Fibroblast of lung (primary cell): ENCODE measurements around the gene ZBED5. TPM values are rescaled to one million over a fixed set of nuclear protein-coding genes. Genes with fewer than 3 reads are reported as not detected.
"Not testable (repeated sequence)": the region's sequence is repeated elsewhere in the genome, so short reads cannot be mapped to it uniquely, and the experiment has no call there.

ENCODE experiments used
- DNase-seq, 2 donors: peaks; one replicate each; pipeline versions ENCODE4 v3.0.0 to v3.0.0-alpha.2; 2010; ENCODE audit warnings: low read depth in 2 of 2
- H2AFZ ChIP-seq: 2 replicates; pipeline ENCODE4 v1.5.1; 2012; ENCODE audit warnings: low read length, control low read depth, inconsistent platforms
- H3K27ac ChIP-seq: 2 replicates; pipeline ENCODE4 v1.5.1; 2011; ENCODE audit warnings: low read length, control low read depth; ENCODE audit not compliant: insufficient read depth
- H3K27me3 ChIP-seq: 2 replicates; pipeline ENCODE4 v1.5.1; 2011; ENCODE audit warnings: mild to moderate bottlenecking, low read length; ENCODE audit not compliant: control insufficient read depth, insufficient read depth
- H3K36me3 ChIP-seq: 2 replicates; pipeline ENCODE4 v1.5.1; 2011; ENCODE audit warnings: low read length; ENCODE audit not compliant: control insufficient read depth, insufficient read depth
- H3K4me1 ChIP-seq: 2 replicates; pipeline ENCODE4 v1.5.1; 2011; ENCODE audit warnings: low read length; ENCODE audit not compliant: control insufficient read depth, insufficient read depth; ENCODE audit errors: extremely low read depth
- H3K4me2 ChIP-seq: 2 replicates; pipeline ENCODE4 v1.5.1; 2011; ENCODE audit warnings: low read length, control low read depth; ENCODE audit not compliant: insufficient read depth; ENCODE audit errors: extremely low read depth
- H3K4me3 ChIP-seq, 4 experiments: fragments of 200-600 bp in 1 of 4; sonication (generic) in 1 of 4; replicated peaks in 1 of 4; 2 replicates each; pipeline ENCODE4 v1.5.1; 2011 to 2016; ENCODE audit warnings: low read length in 4 of 4, low read depth in 3 of 4, mild to moderate bottlenecking in 3 of 4, control low read depth in 2 of 4, inconsistent platforms in 1 of 4, mixed read lengths in 1 of 4; ENCODE audit not compliant: insufficient read depth in 1 of 4; ENCODE audit errors: control extremely low read depth in 1 of 4
- H3K79me2 ChIP-seq: 2 replicates; pipeline ENCODE4 v1.5.1; 2012; ENCODE audit warnings: mild to moderate bottlenecking, low read length, inconsistent platforms; ENCODE audit not compliant: control insufficient read depth, insufficient read depth
- H3K9ac ChIP-seq: 2 replicates; pipeline ENCODE4 v1.5.1; 2011; ENCODE audit warnings: mild to moderate bottlenecking, low read length, control low read depth; ENCODE audit not compliant: insufficient read depth
- H3K9me3 ChIP-seq: 2 replicates; pipeline ENCODE4 v1.5.1; 2012; ENCODE audit warnings: low read depth, low read length; ENCODE audit not compliant: control insufficient read depth, insufficient read depth
- H4K20me1 ChIP-seq: 2 replicates; pipeline ENCODE4 v1.5.1; 2011; ENCODE audit warnings: low read length; ENCODE audit not compliant: control insufficient read depth, insufficient read depth; ENCODE audit errors: extremely low read depth
- EZH2 ChIP-seq: IDR thresholded peaks from 2 replicates; pipeline ENCODE4 v1.5.1; 2012; ENCODE audit warnings: low read length, control low read depth, mild to moderate bottlenecking; ENCODE audit errors: missing control alignments
- polyA plus RNA-seq, 2 donors: library from polyadenylated mRNA; depleted of rRNA in 1 of 2; stranded (reverse) in 1 of 2; unstranded in 1 of 2; fragments of >200 nt; gene quantifications; 2 replicates each; pipeline ENCODE4 v1.2.1, GENCODE V29; 2011 to 2012; ENCODE audit warnings: missing spikeins in 1 of 2
- total RNA-seq: library from RNA; depleted of rRNA; stranded (reverse); fragments of >200 nt; gene quantifications from 2 replicates; pipeline ENCODE4 v1.2.1, GENCODE V29; 2014
- TF ChIP-seq, protein P1 (sequence below), 2 donors: IDR thresholded peaks in 1 of 2; conservative IDR thresholded peaks in 1 of 2; 1 replicate in 1 of 2; 2 replicates in 1 of 2; pipeline ENCODE4 v1.5.1; 2011 to 2012; ENCODE audit warnings: low read length in 2 of 2, control low read depth in 1 of 2, inconsistent platforms in 1 of 2, low read depth in 1 of 2, mild to moderate bottlenecking in 1 of 2

ZBED5 gene
- total and polyA plus RNA-seq, 2 donors (not counting 1 experiment from before 2014, with no cell fraction given), result 29.4 to 61.3 TPM

DNA sequence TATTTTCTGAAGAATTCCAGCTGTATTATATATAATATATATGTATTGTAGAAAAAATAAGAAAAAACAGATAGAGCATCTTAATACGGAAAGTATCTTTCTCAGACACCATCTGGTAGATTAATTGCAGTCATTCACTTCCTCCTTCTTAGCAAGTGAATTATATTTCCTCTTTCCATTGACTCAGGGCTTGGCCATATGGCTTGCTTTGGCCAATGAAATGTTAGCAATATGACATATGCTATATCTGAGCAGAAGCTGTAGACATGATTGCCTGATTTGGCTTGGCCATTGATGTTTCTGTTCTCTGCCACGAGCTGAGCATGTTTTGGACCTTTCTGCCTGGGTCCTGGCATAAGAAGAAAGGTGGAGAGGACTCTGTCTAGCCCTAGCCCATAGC, 34.4 kb upstream of the ZBED5 start:
- H3K4me3 ChIP-seq, result no peak overlapping the region
- H4K20me1 ChIP-seq, result no peaks in the 10 kb centered on the region
- TF ChIP-seq EZH2, result no peak
- TF ChIP-seq, protein P1, sequence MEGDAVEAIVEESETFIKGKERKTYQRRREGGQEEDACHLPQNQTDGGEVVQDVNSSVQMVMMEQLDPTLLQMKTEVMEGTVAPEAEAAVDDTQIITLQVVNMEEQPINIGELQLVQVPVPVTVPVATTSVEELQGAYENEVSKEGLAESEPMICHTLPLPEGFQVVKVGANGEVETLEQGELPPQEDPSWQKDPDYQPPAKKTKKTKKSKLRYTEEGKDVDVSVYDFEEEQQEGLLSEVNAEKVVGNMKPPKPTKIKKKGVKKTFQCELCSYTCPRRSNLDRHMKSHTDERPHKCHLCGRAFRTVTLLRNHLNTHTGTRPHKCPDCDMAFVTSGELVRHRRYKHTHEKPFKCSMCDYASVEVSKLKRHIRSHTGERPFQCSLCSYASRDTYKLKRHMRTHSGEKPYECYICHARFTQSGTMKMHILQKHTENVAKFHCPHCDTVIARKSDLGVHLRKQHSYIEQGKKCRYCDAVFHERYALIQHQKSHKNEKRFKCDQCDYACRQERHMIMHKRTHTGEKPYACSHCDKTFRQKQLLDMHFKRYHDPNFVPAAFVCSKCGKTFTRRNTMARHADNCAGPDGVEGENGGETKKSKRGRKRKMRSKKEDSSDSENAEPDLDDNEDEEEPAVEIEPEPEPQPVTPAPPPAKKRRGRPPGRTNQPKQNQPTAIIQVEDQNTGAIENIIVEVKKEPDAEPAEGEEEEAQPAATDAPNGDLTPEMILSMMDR (conservative IDR thresholded peaks at IDR 0.05 in 1 of 2, IDR thresholded peaks at IDR 0.05 in 1 of 2; ENCODE audit: low read depth in 1 of 2, low read length in 2 of 2), result no peak
- H3K79me2 ChIP-seq, result no peaks in the 10 kb centered on the region
- no peak for DNase-seq
- H3K36me3 ChIP-seq, result no peaks in the 10 kb centered on the region
- peaks cover 9% of the 10 kb centered on the region for H3K4me1 ChIP-seq
- H3K9me3 ChIP-seq, result no peaks in the 10 kb centered on the region
- no peak overlapping the region for H2AFZ ChIP-seq
- no peaks in the 10 kb centered on the region for H3K27me3 ChIP-seq
- no peak overlapping the region for H3K9ac ChIP-seq
- H3K4me2 ChIP-seq, result no peak overlapping the region
- no peak overlapping the region for H3K27ac ChIP-seq

DNA sequence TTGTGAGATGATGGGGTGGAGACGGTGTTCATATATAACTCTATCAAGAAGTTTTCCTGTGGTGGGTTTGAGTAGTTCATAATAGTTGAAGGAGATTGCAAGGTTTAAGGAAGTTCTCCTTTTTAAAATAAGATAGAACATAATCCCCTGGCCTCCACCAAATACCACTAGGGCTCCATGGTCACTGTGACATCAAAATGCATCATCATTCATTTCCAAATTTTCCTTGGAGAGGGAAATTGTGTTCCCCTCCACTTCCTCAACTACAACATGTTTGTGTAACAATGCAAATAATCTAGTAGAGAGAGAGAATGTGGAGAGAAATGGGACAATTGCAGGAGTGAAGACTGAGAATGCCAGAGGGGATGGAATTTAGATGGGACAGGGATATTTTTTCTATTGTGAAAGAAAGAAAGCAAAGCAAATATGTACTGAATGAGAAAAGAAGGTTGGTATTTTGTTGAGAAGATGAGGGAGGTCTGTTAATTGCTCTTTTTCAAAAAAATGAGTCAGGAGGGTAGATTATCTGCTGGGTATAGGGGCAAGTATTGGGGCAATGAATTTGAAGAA, 33.4 kb upstream of the ZBED5 start:
- no peaks in the 10 kb centered on the region for H3K27me3 ChIP-seq
- H3K4me3 ChIP-seq, result no peak overlapping the region
- peaks cover 9% of the 10 kb centered on the region for H3K4me1 ChIP-seq
- no peaks in the 10 kb centered on the region for H3K79me2 ChIP-seq
- H3K9me3 ChIP-seq, result no peaks in the 10 kb centered on the region
- no peak overlapping the region for H3K9ac ChIP-seq
- H3K4me2 ChIP-seq, result no peak overlapping the region
- no peaks in the 10 kb centered on the region for H3K36me3 ChIP-seq
- TF ChIP-seq, protein P1 (conservative IDR thresholded peaks at IDR 0.05 in 1 of 2, IDR thresholded peaks at IDR 0.05 in 1 of 2; ENCODE audit: low read depth in 1 of 2, low read length in 2 of 2), result no peak
- no peak for TF ChIP-seq EZH2
- no peak overlapping the region for H2AFZ ChIP-seq
- H3K27ac ChIP-seq, result no peak overlapping the region
- no peaks in the 10 kb centered on the region for H4K20me1 ChIP-seq
- DNase-seq, result no peak

- not testable (repeated sequence) for H3K9ac ChIP-seq, DNase-seq, H4K20me1 ChIP-seq
Measured at GRCh38 chr11:10890083-10890482, 32.2 kb upstream of the ZBED5 start.

More at GRCh38 chr11:10890083-10890482, 32.2 kb upstream of the ZBED5 start:
- not testable (repeated sequence) for H3K79me2 ChIP-seq, H3K4me3 ChIP-seq, H3K27ac ChIP-seq, H3K4me1 ChIP-seq, H3K27me3 ChIP-seq, H3K9me3 ChIP-seq, H3K4me2 ChIP-seq, H2AFZ ChIP-seq, H3K36me3 ChIP-seq
